Central memory CD8-positive, alpha-beta T cell (primary cell): ENCODE measurements around the gene PRXL2C.
"Not testable (repeated sequence)": the region's sequence is repeated elsewhere in the genome, so short reads cannot be mapped to it uniquely, and the experiment has no call there.

Source experiments
- ATAC-seq: fragments of 150-1000 bp; cut with Tn5 transposase; replicated peaks from 2 replicates; pipeline ENCODE4 v1.10.0; 2022; ENCODE audit warnings: mild to moderate bottlenecking, moderate FRiP score, moderate number of reproducible peaks; ENCODE audit not compliant: poor library complexity, severe bottlenecking; ENCODE audit errors: extremely low read depth
- DNase-seq, 2 donors: peaks; one replicate each; pipeline ENCODE4 v3.0.0; 2021; ENCODE audit warnings: low spot score in 2 of 2
- H3K27ac Mint-ChIP-seq: one replicate; pipeline ENCODE4 v1.8.0; 2022; ENCODE audit warnings: low read depth, mild to moderate bottlenecking, moderate library complexity, mixed read lengths
- H3K27me3 Mint-ChIP-seq: one replicate; pipeline ENCODE4 v1.8.0; 2022; ENCODE audit warnings: mixed read lengths
- H3K36me3 Mint-ChIP-seq: one replicate; pipeline ENCODE4 v1.8.0; 2022; ENCODE audit warnings: mild to moderate bottlenecking, moderate library complexity, mixed read lengths; ENCODE audit not compliant: insufficient read depth
- H3K4me1 Mint-ChIP-seq: one replicate; pipeline ENCODE4 v1.8.0; 2022; ENCODE audit warnings: mixed read lengths
- H3K4me3 Mint-ChIP-seq: one replicate; pipeline ENCODE4 v1.8.0; 2022; ENCODE audit warnings: mild to moderate bottlenecking, moderate library complexity, mixed read lengths
- H3K9me3 Mint-ChIP-seq: one replicate; pipeline ENCODE4 v1.8.0; 2022; ENCODE audit warnings: mixed read lengths

Gene PRXL2C

DNA sequence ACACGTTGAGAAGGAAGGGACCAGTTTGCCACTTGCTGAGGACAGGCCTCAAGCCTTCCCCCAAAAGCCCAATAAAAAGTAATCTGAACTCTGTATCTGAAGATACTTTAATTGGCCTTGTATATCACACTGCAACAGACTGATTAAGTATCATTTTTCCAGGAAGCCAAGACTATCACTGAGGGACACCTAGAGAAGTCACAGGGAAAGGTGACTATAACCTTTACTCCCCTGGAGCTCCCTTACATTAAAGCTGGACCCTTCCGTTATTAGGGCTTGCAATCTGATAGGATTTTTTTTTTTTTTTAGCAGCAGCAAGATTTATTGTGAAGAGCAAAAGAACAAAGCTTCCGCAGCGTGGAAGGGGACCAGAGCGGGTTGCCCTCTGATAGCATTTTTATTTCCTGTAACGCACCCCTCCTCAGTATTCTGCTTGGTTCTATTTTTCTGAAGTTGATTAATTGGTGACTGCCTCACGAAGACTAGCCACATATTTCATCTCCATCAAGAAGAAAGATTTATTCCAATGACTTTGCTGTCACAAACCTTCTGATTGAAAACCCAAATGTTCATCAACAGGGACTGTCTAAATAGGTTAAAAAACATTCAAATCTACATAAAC is 38.2 kb downstream of the PRXL2C start:
- H3K4me3 Mint-ChIP-seq, result no peak overlapping the region
- H3K27me3 Mint-ChIP-seq, result peaks cover 84% of the 10 kb centered on the region
- DNase-seq (no peak), ATAC-seq (no peak)
- H3K27ac Mint-ChIP-seq, result no peak overlapping the region
- H3K4me1 Mint-ChIP-seq, result no peaks in the 10 kb centered on the region
- no peaks in the 10 kb centered on the region for H3K9me3 Mint-ChIP-seq
- H3K36me3 Mint-ChIP-seq, result no peaks in the 10 kb centered on the region

- DNase-seq, result no peak
- Mint-ChIP-seq H3K27ac (no peak overlapping the region), H3K36me3 (no peaks in the 10 kb centered on the region), H3K4me1 (no peaks in the 10 kb centered on the region), H3K9me3 (no peaks in the 10 kb centered on the region), H3K27me3 (peaks cover 84% of the 10 kb centered on the region), H3K4me3 (no peak overlapping the region)
- no peak for ATAC-seq
Measured at GRCh38 chr9:96615411-96615810, 39.7 kb downstream of the PRXL2C start.

GRCh38 chr9:96614664-96615063 is 40.5 kb downstream of the PRXL2C start:
- DNase-seq, H3K4me3 Mint-ChIP-seq, H3K36me3 Mint-ChIP-seq, ATAC-seq, H3K9me3 Mint-ChIP-seq, H3K4me1 Mint-ChIP-seq, H3K27ac Mint-ChIP-seq: not testable (repeated sequence)
- peaks cover 86% of the 10 kb centered on the region for H3K27me3 Mint-ChIP-seq

DNA sequence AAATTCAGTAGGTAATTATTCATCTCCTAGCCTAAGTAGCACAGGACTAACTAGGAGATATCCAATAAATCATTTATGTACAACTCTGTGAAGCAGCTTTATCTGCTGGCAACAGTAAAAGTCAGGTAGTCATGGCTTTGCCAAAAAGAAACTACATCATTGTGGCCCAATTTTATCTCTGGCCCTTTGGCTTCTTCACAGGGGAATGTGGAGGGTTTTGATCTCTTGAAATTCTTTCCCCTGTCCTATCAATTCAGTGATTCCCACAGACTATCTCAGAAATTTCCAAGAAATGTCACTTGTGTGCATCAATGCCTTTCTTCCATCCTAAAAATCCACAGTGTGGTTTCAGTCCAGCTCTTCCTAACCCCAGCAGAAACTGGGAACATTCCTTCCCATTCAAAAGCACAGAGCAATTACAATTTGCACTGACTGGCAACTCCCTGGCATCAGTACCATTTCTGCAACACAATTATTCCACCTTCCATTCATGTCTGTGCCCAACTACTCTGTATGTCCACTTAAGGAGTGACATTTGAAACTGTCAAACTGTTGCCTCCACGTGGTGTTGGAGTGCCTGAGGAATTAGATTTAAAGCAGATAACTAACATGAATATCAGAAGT is 42.0 kb downstream of the PRXL2C start:
- ATAC-seq (no peak), DNase-seq (no peak)
- Mint-ChIP-seq H3K4me3 (no peak overlapping the region), H3K9me3 (no peaks in the 10 kb centered on the region), H3K4me1 (no peaks in the 10 kb centered on the region), H3K27ac (no peak overlapping the region), H3K27me3 (peaks cover 90% of the 10 kb centered on the region), H3K36me3 (no peaks in the 10 kb centered on the region)

DNA sequence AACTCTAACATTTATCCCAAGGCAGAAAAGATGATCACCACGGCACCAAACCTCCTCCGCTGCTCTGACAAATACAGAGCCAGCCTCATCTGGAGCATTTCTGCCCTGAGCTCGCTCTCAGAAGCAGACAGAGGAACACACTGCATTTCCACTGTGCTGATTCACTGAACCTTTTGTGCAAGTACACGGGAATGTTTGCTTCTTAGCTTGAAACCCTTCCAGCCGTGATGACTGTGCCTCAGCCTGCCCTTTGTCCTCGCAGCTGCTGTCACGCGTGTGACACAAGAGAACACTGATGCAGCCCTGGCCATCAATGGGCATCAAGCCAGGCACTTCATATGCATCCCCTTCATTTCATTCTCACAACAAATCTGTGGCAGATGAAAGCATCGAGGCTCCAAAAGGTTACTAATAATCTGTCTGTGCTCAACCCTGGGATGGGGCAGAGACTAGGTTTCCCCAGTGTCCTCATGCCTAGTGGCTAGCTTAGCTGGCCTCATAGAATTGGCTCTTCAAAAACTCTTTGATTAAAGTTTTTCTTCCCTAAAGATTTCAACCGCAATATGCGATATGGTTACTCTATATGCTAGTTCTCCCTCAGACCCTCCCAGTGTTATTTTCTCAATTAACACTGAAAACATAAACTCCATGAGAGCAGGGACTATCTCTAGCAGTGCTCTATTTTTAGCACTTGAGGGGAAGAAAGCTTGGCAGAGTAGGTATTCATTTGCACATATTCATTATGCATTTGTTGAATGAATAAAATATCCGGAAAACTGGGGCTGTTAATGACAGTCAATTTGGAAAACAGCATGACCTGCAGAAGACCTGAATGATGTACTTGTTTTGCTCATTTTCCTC is 42.8 kb downstream of the PRXL2C start:
- H3K4me3 Mint-ChIP-seq, result no peak overlapping the region
- H3K27me3 Mint-ChIP-seq, result peaks cover 90% of the 10 kb centered on the region
- H3K4me1 Mint-ChIP-seq, result no peaks in the 10 kb centered on the region
- no peak for DNase-seq
- H3K9me3 Mint-ChIP-seq, result no peaks in the 10 kb centered on the region
- no peaks in the 10 kb centered on the region for H3K36me3 Mint-ChIP-seq
- ATAC-seq, result no peak
- H3K27ac Mint-ChIP-seq, result no peak overlapping the region

- H3K4me3 Mint-ChIP-seq, result no peak overlapping the region
- H3K27me3 Mint-ChIP-seq, result peaks cover 87% of the 10 kb centered on the region
- ATAC-seq, result no peak
Measured at GRCh38 chr9:96611302-96611701, 43.8 kb downstream of the PRXL2C start.

GRCh38 chr9:96609732-96610131 is 45.4 kb downstream of the PRXL2C start:
- Mint-ChIP-seq H3K27ac (no peak overlapping the region), H3K27me3 (peaks cover 77% of the 10 kb centered on the region), H3K9me3 (no peaks in the 10 kb centered on the region), H3K36me3 (no peaks in the 10 kb centered on the region), H3K4me3 (no peak overlapping the region), H3K4me1 (no peaks in the 10 kb centered on the region)
- no peak for DNase-seq
- ATAC-seq, result no peak

More at GRCh38 chr9:96611302-96611701, 43.8 kb downstream of the PRXL2C start:
- Mint-ChIP-seq H3K27ac (no peak overlapping the region), H3K9me3 (no peaks in the 10 kb centered on the region), H3K36me3 (no peaks in the 10 kb centered on the region), H3K4me1 (no peaks in the 10 kb centered on the region)
- no peak for DNase-seq

DNA sequence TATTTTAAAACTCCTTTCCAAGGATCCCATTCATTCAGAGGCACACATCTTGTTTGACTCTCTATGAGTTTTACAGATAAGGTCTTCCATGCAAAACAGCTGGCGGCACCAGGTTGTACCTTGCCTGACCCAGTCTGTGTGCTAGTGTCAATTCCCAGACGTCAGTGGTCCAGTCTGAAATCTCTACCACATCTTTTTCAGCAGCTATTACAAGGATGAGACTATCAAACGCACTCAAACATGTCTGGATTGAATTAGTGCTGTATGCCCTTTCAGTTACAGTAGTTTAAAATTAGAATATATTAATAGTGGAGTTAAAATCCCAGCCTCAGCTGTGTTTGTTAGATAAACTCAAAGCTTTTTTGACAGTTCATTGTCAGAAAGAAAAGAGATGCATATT is 47.1 kb downstream of the PRXL2C start:
- ATAC-seq, result no peak
- no peak overlapping the region for H3K4me3 Mint-ChIP-seq
- H3K4me1 Mint-ChIP-seq, result no peaks in the 10 kb centered on the region
- no peak for DNase-seq
- H3K27me3 Mint-ChIP-seq, result peaks cover 59% of the 10 kb centered on the region
- H3K27ac Mint-ChIP-seq, result no peak overlapping the region
- no peaks in the 10 kb centered on the region for H3K36me3 Mint-ChIP-seq
- H3K9me3 Mint-ChIP-seq, result no peaks in the 10 kb centered on the region

DNA sequence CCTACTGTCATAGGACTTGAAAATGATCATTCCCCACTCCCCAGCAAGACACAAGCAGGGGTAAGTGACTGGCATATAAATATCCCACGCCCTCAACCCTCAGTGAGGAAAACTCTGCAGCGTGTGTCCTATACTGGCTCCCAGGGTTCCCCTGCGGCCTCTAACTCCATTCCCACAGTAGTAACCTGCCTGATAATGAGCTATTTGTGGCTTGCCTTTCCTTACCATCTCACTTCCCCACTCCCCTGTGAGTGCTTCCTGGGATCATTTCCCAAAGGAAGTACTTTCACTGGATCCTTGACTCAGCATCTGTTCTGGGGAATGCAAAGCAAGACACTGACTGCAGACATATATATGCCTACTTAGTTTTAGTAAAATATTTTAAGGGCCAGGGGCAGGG is 49.8 kb downstream of the PRXL2C start:
- H3K4me3 Mint-ChIP-seq, result no peak overlapping the region

GRCh38 chr9:96604004-96604319 is 51.2 kb downstream of the PRXL2C start:
- no peaks in the 10 kb centered on the region for H3K9me3 Mint-ChIP-seq
- H3K4me1 Mint-ChIP-seq, result no peaks in the 10 kb centered on the region

More for the DNA sequence above, 49.8 kb downstream of the PRXL2C start:
- DNase-seq, result no peak
- no peaks in the 10 kb centered on the region for H3K4me1 Mint-ChIP-seq
- no peak for ATAC-seq
- H3K27me3 Mint-ChIP-seq, result peaks cover 34% of the 10 kb centered on the region
- no peaks in the 10 kb centered on the region for H3K36me3 Mint-ChIP-seq
- no peaks in the 10 kb centered on the region for H3K9me3 Mint-ChIP-seq
- no peak overlapping the region for H3K27ac Mint-ChIP-seq

GRCh38 chr9:96603305-96604003 is 51.7 kb downstream of the PRXL2C start:
- no peak overlapping the region for H3K27ac Mint-ChIP-seq
- H3K4me3 Mint-ChIP-seq, result no peak overlapping the region
- ATAC-seq (no peak), DNase-seq (no peak)
- peaks cover 20% of the 10 kb centered on the region for H3K27me3 Mint-ChIP-seq
- no peaks in the 10 kb centered on the region for H3K36me3 Mint-ChIP-seq
- H3K9me3 Mint-ChIP-seq, result no peaks in the 10 kb centered on the region
- H3K4me1 Mint-ChIP-seq, result no peaks in the 10 kb centered on the region

More at GRCh38 chr9:96604004-96604319, 51.2 kb downstream of the PRXL2C start:
- Mint-ChIP-seq H3K36me3 (no peaks in the 10 kb centered on the region), H3K4me3 (no peak overlapping the region), H3K27me3 (peaks cover 20% of the 10 kb centered on the region), H3K27ac (no peak overlapping the region)
- DNase-seq, result no peak
- ATAC-seq, result no peak

DNA sequence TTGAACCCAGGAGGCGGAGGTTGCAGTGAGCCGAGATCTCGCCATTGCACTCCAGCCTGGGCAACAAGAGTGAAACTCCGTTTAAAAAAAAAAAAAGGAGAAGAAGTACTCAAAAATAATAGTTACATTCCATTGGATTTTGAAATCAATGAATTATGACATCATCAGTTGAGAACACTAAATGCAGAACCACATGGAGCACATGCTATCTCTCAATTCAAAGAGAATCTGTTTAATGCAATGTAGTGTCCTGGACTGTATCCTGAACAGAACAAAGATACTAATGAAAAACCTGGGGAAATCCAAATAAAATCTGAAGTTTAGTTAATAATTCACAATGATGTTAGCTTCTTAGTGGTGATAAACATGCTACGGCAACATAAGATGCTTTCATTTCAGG is 55.8 kb downstream of the PRXL2C start:
- H3K9me3 Mint-ChIP-seq, result no peaks in the 10 kb centered on the region
- peaks cover 16% of the 10 kb centered on the region for H3K27me3 Mint-ChIP-seq
- no peaks in the 10 kb centered on the region for H3K36me3 Mint-ChIP-seq
- H3K27ac Mint-ChIP-seq, result no peak overlapping the region
- no peak for DNase-seq
- no peak overlapping the region for H3K4me3 Mint-ChIP-seq
- no peak for ATAC-seq
- no peaks in the 10 kb centered on the region for H3K4me1 Mint-ChIP-seq
